ENCODE measurements around the gene GALNT14. TPM values are rescaled to one million over a fixed set of nuclear protein-coding genes. Genes with fewer than 3 reads are reported as not detected.
A peak's percentile ranks its signal among the peaks of the same experiment; 100 is the strongest.

GALNT14 gene
- total RNA-seq, 2 donors from 2014 or later = 0.53 to 0.76 TPM

- ATAC-seq (no peak), DNase-seq (no peak)
- intact Hi-C loops (cut with DNase I) = no loop called here
Measured at GRCh38 chr2:31101701-31102100, 36.5 kb downstream of the GALNT14 start.

- DNase-seq = no peak
Measured at GRCh38 chr2:31097962-31098613, 40.2 kb downstream of the GALNT14 start.

GRCh38 chr2:31090188-31090587 is 48.1 kb downstream of the GALNT14 start:
- DNase-seq (no peak), ATAC-seq (no peak)
- intact Hi-C loops (cut with DNase I) = no loop called here

More at GRCh38 chr2:31097962-31098613, 40.2 kb downstream of the GALNT14 start:
- no peak for ATAC-seq
- intact Hi-C loops (cut with DNase I) = no loop called here

- no peak for DNase-seq
- no peak for ATAC-seq
- intact Hi-C loops (cut with DNase I) = no loop called here
Measured at GRCh38 chr2:31089645-31090044, 48.6 kb downstream of the GALNT14 start.

GRCh38 chr2:31088504-31089195 is 49.6 kb downstream of the GALNT14 start:
- intact Hi-C loops (cut with DNase I) = no loop called here
- ATAC-seq = no peak
- no peak for DNase-seq

GRCh38 chr2:31087491-31087890 is 50.7 kb downstream of the GALNT14 start:
- intact Hi-C loops (cut with DNase I) = no loop called here
- no peak for DNase-seq
- no peak for ATAC-seq

- ATAC-seq (no peak), DNase-seq (no peak)
- intact Hi-C loops (cut with DNase I) = no loop called here
Measured at GRCh38 chr2:31086590-31086989, 51.6 kb downstream of the GALNT14 start.

- DNase-seq = no peak
Measured at GRCh38 chr2:31083234-31083993, 54.8 kb downstream of the GALNT14 start.

GRCh38 chr2:31082002-31082401 is 56.2 kb downstream of the GALNT14 start:
- DNase-seq (no peak), ATAC-seq (no peak)
- intact Hi-C loops (cut with DNase I) = no loop called here

More at GRCh38 chr2:31083234-31083993, 54.8 kb downstream of the GALNT14 start:
- intact Hi-C loops (cut with DNase I) = no loop called here
- ATAC-seq = no peak

- no peak for DNase-seq
- intact Hi-C loops (cut with DNase I) = no loop called here
- no peak for ATAC-seq
Measured at GRCh38 chr2:31081492-31081891, 56.7 kb downstream of the GALNT14 start.

GRCh38 chr2:31080361-31080760 is 57.9 kb downstream of the GALNT14 start:
- ATAC-seq (no peak), DNase-seq (no peak)
- intact Hi-C loops (cut with DNase I) = no loop called here

- intact Hi-C loops (cut with DNase I) = no loop called here
- DNase-seq = no peak
- ATAC-seq = peak in 1 of 2 donors; percentile 27
Measured at GRCh38 chr2:31079665-31080064, 58.6 kb downstream of the GALNT14 start.

GRCh38 chr2:31078579-31079105 is 59.6 kb downstream of the GALNT14 start:
- DNase-seq (no peak), ATAC-seq (no peak)
- intact Hi-C loops (cut with DNase I) = no loop called here

- intact Hi-C loops (cut with DNase I) = no loop called here
- no peak for ATAC-seq
- DNase-seq = no peak
Measured at GRCh38 chr2:31078011-31078410, 60.2 kb downstream of the GALNT14 start.

- no peak for DNase-seq
- intact Hi-C loops (cut with DNase I) = no loop called here
- no peak for ATAC-seq
Measured at GRCh38 chr2:31075941-31076590, 62.2 kb downstream of the GALNT14 start.

- ATAC-seq (no peak), DNase-seq (no peak)
- intact Hi-C loops (cut with DNase I) = no loop called here
Measured at GRCh38 chr2:31075431-31075830, 62.8 kb downstream of the GALNT14 start.

GRCh38 chr2:31071741-31072140 is 66.5 kb downstream of the GALNT14 start:
- intact Hi-C loops (cut with DNase I) = no loop called here
- ATAC-seq (no peak), DNase-seq (no peak)

GRCh38 chr2:31070339-31071125 is 67.7 kb downstream of the GALNT14 start:
- intact Hi-C loops (cut with DNase I) = no loop called here
- DNase-seq (no peak), ATAC-seq (no peak)
